Cortex of kidney (tissue), 1 donor: ENCODE measurements around the gene PDK3.

Experiments
- DNase-seq: peaks from one replicate; lab custom pipeline; 2025; lab: John Stamatoyannopoulos, UW

Gene PDK3

DNA sequence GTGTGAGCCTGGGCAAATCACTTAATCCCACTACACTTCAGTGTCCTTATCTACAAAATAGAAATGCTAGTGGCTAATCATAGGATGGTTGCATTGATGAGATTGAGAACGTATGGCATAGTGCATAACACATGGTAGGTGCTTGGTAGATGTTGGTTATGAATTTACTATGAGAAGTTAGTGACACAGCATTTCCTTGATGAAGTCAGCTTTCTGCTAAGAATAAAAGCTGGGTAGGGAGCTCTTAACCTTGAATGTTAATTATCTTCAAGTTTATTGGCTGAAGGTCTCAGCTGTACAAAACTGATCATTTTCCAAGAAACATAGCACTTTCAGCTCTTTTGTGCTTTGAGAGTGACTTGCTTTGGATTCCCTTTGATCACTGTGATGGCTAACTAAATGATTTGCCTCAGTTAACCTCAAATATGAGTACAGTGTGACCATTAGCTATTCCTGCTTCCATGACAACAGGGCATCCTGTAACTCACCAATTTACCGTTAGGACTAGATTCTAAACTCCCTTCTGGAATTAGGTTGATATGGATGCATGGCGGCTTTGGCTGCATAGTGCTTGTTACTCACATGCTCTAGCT lies 17.8 kb downstream of the PDK3 start:
- DNase-seq, result no peak

- no peak for DNase-seq
Observed at GRCh38 chrX:24483596-24483995, 18.5 kb downstream of the PDK3 start.

GRCh38 chrX:24485323-24485722 lies 20.2 kb downstream of the PDK3 start:
- no peak for DNase-seq

DNA sequence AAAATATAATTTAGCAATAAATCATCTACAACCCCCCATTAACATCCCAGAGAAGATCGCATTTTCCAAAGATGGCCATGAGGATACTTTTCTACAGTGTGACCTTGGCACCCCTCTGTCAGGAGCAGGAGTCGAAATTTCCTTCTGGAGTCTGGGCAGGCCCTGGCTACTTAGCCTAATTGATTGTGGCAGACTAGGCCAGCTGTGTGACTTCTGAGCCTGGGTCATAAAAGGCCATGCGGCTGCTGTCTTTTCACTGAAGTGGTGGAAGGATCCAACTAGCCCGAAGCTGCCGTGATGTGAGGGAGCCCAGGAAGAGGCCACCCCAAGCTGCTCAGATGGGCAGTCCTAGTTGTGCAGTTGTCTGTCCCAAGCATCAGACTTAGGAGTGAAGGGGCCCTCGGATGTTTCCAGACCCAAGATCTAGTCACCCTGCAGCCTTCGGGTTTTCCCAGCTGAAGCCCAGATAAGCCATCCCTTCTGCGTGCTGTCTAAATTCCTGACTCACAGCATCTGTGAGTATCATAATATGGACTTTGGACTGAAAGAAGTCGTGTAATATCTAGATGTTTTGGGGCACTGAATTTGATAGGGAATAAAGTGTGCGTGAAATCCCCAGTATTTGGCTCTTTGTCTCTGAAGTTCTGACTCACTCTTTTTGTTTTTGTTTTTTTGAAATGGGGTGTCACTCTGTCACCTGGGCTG lies 21.0 kb downstream of the PDK3 start:
- DNase-seq, result no peak

- DNase-seq, result no peak
Observed at GRCh38 chrX:24487571-24487970, 22.5 kb downstream of the PDK3 start.

DNA sequence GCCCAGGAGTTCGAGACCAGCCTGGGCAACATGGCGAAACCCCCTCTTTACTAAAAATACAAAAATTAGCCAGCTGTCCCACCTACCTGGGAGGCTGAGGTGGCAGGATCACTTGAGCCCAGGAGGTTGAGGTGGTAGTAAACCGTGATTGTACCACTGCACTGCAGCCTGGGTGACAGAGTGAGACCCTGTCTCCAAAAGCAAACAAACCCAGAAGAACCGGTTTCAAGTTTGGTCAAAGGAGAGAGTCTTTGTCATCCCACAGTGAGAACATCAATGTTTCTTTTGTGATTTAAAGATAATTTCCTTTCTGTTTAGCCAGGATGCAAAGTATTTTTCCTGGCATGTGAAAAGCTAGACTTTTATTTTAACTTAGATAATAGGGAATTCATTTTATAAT lies 26.7 kb downstream of the PDK3 start:
- no peak for DNase-seq

GRCh38 chrX:24493740-24494581 lies 28.9 kb downstream of the PDK3 start:
- no peak for DNase-seq

DNA sequence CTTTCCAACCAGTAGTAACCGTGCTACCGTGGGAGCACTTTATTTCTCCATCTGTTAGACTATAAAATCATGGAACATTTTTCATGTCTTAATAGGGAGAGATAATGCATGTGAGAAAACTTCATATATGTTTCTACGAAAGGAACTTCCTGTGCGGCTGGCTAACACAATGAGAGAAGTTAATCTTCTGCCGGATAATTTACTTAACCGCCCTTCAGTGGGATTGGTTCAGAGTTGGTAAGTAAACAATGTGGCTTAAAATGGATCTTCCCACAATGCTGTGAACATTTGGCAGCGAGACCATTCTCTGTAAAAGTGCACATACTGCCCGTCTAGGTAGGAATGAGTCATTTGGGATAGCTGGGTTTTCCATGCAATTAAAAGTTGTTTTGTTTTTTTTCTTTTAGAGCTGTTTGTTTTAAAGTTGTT lies 29.6 kb downstream of the PDK3 start:
- no peak for DNase-seq

- DNase-seq, result no peak
Observed at GRCh38 chrX:24495700-24496099, 30.6 kb downstream of the PDK3 start.

DNA sequence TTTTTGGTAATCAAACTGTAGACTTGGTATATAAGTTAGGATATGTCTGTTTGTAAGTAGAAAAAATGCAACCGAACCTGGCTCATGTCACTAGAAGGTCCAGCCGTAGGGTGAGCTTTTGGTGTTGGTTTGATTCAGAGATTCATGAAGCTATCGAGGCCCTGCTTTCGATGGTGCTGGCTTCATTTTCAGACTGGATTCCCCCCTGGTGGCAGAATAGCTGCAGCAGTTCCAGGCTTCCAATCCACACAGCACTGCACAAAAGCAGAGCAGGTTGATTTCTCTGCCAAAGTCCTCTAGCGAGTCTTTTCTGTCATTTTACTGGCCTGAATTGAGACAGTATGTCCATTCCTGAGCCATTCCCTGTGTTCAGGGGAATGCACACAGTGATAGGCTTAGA lies 33.1 kb downstream of the PDK3 start:
- DNase-seq, result no peak

DNA sequence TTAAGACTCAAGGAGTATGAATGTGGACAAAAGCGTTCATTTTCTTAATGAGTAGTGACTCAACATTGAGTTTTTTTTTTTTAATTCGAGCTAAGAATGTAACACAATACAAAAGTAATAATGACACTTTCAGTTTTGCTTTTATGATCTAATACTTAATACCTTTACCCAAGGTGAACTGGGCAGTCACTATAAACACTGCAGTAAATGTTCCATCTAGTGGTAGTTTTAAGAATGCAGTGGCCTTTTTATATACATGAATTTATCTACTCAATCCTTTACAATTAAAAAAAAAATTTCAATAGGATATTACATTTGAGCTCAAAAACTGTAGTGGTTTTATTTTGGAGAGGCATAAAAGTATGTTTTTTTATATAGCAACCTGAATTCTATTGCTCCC lies 33.9 kb downstream of the PDK3 start:
- DNase-seq, result no peak

DNA sequence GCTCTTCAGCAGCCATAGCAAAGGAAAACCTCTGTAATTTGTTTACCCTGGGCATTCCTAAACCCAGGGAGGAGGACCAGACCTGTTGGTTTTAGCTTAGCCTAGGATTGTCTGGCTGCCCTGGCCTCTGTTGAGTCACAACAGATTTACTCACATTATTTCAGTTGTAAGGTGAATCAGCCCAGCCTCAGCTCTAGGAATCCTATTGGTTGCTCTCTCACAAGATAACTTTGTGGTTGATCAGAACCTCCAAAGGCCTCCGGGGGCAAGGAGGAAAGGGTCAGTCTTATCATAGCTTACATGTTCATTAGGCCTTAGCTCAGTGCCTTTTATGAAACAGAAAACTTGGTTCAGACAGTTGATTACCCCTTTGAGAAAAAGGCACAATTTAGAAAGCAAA lies 41.0 kb downstream of the PDK3 start:
- no peak for DNase-seq

DNA sequence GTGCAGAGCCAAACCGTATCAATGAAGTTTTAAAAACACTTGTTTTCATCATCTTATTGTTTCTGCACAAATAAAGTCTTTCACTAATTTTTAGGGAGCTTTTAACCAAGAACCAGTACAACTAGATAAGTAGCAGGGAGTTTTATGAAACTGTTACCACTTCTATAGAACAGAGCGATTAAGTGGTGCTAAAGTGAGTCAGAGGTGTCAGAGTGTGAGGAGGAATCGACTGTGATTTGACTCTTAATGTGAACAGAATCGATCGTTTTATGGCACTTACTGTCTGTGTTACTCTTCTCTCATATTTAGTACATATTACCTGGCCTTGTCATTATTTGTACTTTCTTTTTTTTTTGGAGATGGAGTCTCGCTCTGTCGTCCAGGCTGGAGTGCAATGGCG lies 43.3 kb downstream of the PDK3 start:
- no peak for DNase-seq

GRCh38 chrX:24513416-24513815 lies 48.3 kb downstream of the PDK3 start:
- no peak for DNase-seq

- no peak for DNase-seq
Observed at GRCh38 chrX:24515447-24515846, 50.4 kb downstream of the PDK3 start.

- DNase-seq, result no peak
Observed at GRCh38 chrX:24520472-24520871, 55.4 kb downstream of the PDK3 start.

- no peak for DNase-seq
Observed at GRCh38 chrX:24525455-24525854, 60.4 kb downstream of the PDK3 start.

DNA sequence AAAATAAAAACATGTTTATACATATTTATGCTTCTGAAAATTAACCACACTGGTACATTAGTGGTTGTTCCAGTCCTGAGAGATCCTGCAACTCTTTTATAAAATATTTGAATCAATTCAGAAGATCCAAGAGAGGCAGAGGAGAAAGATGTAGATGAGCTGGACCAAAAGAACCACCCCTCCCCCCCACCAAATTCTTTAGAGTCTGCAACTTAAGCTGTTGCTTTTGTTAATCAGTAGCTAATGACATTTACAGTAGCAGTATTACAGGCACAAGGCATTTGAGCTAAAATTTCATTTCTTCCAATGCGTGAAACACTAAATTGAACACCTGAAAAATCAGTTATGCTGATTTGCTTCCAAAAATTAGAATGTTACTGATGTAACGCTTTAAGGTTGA lies 61.5 kb downstream of the PDK3 start:
- no peak for DNase-seq

DNA sequence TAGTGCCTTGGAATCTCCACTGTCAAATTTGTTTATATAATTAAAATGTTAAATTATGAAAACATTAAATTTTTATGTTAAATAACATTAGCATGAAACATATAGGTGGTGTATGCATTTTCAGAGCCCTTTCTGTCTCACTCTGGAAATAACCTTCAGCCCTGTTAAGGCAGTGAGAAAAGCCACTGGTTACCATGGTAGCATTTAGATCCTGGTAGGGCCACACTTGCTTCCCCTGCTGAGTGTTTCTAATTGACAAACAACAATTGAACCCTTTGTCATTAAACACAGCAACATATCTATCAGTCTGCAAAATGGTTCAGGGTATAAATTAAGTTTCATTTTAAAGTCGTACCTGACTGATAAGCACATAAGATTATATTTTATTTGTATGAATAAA lies 63.5 kb downstream of the PDK3 start:
- no peak for DNase-seq

DNA sequence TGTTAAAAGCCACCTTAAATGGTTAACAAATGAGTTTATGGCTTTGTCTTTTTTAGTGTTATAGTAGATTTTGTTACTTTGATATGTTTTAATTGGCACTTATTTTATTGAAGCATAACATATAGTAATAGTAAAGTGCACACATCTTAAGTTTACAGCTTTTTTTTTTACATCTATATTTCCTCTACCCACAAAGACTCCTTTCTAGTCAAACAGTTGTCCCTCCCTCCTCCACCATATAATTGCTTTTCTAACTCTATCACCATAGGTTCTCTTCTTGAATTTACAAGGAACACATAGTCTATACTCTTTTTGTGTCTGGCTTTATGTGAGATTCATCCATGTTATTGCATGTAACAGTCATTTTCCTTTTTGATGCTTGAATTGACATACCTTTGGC lies 71.5 kb downstream of the PDK3 start:
- no peak for DNase-seq

DNA sequence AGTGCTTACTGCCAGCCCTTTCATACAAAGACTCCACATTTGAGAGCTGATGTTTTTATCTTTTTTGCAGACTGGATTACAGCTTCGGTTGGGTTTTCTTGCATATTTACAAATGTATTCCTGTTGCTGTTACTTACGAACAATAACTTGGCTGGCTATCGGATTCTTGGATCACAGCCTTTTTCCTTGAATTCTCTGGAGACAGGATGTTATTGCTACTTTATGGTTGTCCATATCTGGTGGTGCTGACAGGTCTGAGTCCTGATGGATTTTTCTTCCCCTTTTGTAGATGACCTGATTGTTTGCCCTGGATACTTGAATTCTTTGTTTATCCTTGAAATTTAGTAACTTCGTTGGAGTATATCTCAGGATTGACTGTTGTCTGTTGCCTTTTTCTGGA lies 77.7 kb downstream of the PDK3 start:
- DNase-seq, result no peak

DNA sequence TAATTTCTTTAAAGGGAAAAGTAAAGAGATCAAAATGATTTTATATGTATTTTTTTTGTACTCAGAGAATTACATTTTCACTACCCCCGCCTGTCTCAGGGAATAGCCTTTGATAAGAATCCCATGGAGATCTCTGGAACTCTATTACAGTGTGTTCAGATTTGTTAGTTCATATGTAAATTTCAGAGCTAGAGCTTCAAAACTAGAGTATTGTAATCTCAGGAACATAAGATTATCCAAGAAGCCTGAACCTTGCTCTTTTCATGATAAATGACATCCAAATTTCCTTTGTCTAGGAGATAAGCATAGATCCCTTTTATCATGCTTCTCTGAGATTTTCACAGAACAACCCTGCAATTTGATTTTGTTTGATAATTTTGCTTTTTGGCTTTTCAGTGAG lies 82.9 kb downstream of the PDK3 start:
- DNase-seq, result no peak

GRCh38 chrX:24550166-24550565 lies 85.1 kb downstream of the PDK3 start:
- DNase-seq, result no peak
